C4-2B (cell line): ENCODE measurements around the gene CLEC16A.
"Not testable (repeated sequence)": the region's sequence is repeated elsewhere in the genome, so short reads cannot be mapped to it uniquely, and the experiment has no call there.

Source experiments
- H3K27ac ChIP-seq: fragments of 450-650 bp; 2 replicates; pipeline ENCODE4 v1.5.1; 2017
- CTCF ChIP-seq: fragments of 450-650 bp; conservative IDR thresholded peaks from 2 replicates; pipeline ENCODE4 v1.5.1; 2017; ENCODE audit warnings: mild to moderate bottlenecking
- ZFX ChIP-seq: fragments of 450-650 bp; IDR thresholded peaks from 2 replicates; pipeline ENCODE4 v1.6.1; 2017

The CLEC16A gene

GRCh38 chr16:10920726-10921427, 23.5 kb upstream of the CLEC16A start:
- TF ChIP-seq CTCF: no peak
- TF ChIP-seq ZFX: no peak
- H3K27ac ChIP-seq: no peak overlapping the region

GRCh38 chr16:10921536-10922327, 22.6 kb upstream of the CLEC16A start:
- TF ChIP-seq ZFX (no peak), CTCF (no peak)
- H3K27ac ChIP-seq: no peak overlapping the region

- TF ChIP-seq CTCF (no peak), ZFX (no peak)
- no peak overlapping the region for H3K27ac ChIP-seq
Measured at GRCh38 chr16:10922328-10923145, 21.8 kb upstream of the CLEC16A start.

GRCh38 chr16:10923146-10923649, 21.2 kb upstream of the CLEC16A start:
- TF ChIP-seq CTCF (no peak), ZFX (no peak)

GRCh38 chr16:10923650-10924214, 20.6 kb upstream of the CLEC16A start:
- TF ChIP-seq CTCF: no peak
- TF ChIP-seq ZFX: no peak
- H3K27ac ChIP-seq: no peak overlapping the region

More at GRCh38 chr16:10923146-10923649, 21.2 kb upstream of the CLEC16A start:
- no peak overlapping the region for H3K27ac ChIP-seq

- not testable (repeated sequence) for H3K27ac ChIP-seq
Measured at GRCh38 chr16:10925285-10925684, 19.1 kb upstream of the CLEC16A start.

- H3K27ac ChIP-seq: no peak overlapping the region
- TF ChIP-seq ZFX: no peak
- no peak for TF ChIP-seq CTCF
Measured at GRCh38 chr16:10926094-10926493, 18.3 kb upstream of the CLEC16A start.
